Measurements from ENCODE around the gene AOPEP. TPM values are rescaled to one million over a fixed set of nuclear protein-coding genes. Genes with fewer than 3 reads are reported as not detected.

The AOPEP gene
- polyA plus RNA-seq, 2 of the 4 experiments (the other 2 are of a cell fraction), result 226 to 266 TPM

DNA sequence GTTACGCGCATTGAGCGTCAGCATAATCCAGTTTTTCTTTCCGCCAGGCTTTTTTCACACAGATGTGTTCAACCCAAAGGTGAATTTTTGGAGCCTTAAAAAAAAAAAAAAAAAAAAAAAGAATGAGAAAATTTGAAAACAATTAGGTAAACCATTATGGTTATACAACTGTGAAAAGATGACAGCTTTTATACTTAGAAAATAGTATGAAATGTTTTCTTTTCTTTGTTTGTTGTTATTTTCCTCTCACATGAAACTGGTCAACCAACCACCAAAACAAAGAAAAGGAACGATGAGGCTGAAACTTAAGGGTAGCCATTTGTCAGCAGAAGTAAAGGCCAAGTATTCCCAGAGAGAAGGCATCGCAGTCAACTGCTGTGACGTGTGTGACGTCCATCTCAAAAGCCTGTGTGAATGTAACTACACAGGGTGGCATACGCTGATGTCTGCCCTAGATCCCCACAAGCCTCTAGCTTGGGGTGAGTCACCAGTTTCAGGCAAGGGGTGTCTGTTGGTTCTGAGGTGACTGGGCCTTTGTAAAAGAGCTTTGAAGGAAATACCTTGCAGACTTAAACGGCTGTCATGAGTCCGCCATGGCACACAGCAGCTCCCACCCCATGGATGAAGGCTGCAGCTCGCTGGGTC, 182.9 kb downstream of the AOPEP start (continued):
- TF ChIP-seq, protein P1, sequence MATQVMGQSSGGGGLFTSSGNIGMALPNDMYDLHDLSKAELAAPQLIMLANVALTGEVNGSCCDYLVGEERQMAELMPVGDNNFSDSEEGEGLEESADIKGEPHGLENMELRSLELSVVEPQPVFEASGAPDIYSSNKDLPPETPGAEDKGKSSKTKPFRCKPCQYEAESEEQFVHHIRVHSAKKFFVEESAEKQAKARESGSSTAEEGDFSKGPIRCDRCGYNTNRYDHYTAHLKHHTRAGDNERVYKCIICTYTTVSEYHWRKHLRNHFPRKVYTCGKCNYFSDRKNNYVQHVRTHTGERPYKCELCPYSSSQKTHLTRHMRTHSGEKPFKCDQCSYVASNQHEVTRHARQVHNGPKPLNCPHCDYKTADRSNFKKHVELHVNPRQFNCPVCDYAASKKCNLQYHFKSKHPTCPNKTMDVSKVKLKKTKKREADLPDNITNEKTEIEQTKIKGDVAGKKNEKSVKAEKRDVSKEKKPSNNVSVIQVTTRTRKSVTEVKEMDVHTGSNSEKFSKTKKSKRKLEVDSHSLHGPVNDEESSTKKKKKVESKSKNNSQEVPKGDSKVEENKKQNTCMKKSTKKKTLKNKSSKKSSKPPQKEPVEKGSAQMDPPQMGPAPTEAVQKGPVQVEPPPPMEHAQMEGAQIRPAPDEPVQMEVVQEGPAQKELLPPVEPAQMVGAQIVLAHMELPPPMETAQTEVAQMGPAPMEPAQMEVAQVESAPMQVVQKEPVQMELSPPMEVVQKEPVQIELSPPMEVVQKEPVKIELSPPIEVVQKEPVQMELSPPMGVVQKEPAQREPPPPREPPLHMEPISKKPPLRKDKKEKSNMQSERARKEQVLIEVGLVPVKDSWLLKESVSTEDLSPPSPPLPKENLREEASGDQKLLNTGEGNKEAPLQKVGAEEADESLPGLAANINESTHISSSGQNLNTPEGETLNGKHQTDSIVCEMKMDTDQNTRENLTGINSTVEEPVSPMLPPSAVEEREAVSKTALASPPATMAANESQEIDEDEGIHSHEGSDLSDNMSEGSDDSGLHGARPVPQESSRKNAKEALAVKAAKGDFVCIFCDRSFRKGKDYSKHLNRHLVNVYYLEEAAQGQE (IDR thresholded peaks at IDR 0.05), result no peak
- no peak for TF ChIP-seq CHD4 (IDR thresholded peaks at IDR 0.05; ENCODE audit: borderline replicate concordance)
- TF ChIP-seq SMC3 (IDR thresholded peaks at IDR 0.05), result no peak; the same call in 2 of the 3 replicates
- no peak; the same call in 1 of the 2 replicates for TF ChIP-seq FOSB (CRISPR knock-in tag; IDR thresholded peaks at IDR 0.05)
- TF ChIP-seq, protein P2, sequence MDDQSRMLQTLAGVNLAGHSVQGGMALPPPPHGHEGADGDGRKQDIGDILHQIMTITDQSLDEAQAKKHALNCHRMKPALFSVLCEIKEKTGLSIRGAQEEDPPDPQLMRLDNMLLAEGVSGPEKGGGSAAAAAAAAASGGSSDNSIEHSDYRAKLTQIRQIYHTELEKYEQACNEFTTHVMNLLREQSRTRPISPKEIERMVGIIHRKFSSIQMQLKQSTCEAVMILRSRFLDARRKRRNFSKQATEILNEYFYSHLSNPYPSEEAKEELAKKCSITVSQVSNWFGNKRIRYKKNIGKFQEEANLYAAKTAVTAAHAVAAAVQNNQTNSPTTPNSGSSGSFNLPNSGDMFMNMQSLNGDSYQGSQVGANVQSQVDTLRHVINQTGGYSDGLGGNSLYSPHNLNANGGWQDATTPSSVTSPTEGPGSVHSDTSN (IDR thresholded peaks at IDR 0.05), result no peak
- TF ChIP-seq TFCP2L1 (CRISPR knock-in tag; IDR thresholded peaks at IDR 0.05), result peak; percentile 82; the same call in 1 of the 2 replicates
- TF ChIP-seq ESRRA (IDR thresholded peaks at IDR 0.05; ENCODE audit: borderline replicate concordance, low read length), result no peak
- TF ChIP-seq JUN (IDR thresholded peaks at IDR 0.05), result peak in 1 of 2 experiments; percentile 77; a peak in 3 of 5 replicates
- TF ChIP-seq, protein P3, sequence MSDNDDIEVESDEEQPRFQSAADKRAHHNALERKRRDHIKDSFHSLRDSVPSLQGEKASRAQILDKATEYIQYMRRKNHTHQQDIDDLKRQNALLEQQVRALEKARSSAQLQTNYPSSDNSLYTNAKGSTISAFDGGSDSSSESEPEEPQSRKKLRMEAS (IDR thresholded peaks at IDR 0.05), result no peak; the same call in 1 of the 2 replicates
- no peak for TF ChIP-seq SREBF2 (IDR thresholded peaks at IDR 0.05)
- TF ChIP-seq HEYL (CRISPR knock-in tag; IDR thresholded peaks at IDR 0.05), result 0 out of 2 replicates have a peak, but pooled peaks have one; percentile 29
- peak; percentile 81 for TF ChIP-seq HOXA7 (CRISPR knock-in tag; IDR thresholded peaks at IDR 0.05)
- peak; percentile 28 for TF ChIP-seq FOXS1 (CRISPR knock-in tag; IDR thresholded peaks at IDR 0.05)
- TF ChIP-seq KDM1A (IDR thresholded peaks at IDR 0.05; ENCODE audit: low read depth), result no peak
- TF ChIP-seq HOXB13 (CRISPR knock-in tag; IDR thresholded peaks at IDR 0.05; ENCODE audit: low read depth), result peak; percentile 96
- TF ChIP-seq MAZ (IDR thresholded peaks at IDR 0.05; ENCODE audit: borderline replicate concordance, low read depth, low read length), result no peak
- TF ChIP-seq MYC (IDR thresholded peaks at IDR 0.05; ENCODE audit: borderline replicate concordance, low read length), result no peak
- TF ChIP-seq MAFK (IDR thresholded peaks at IDR 0.05; ENCODE audit: partially characterized antibody), result peak; percentile 1
- TF ChIP-seq, protein P4, sequence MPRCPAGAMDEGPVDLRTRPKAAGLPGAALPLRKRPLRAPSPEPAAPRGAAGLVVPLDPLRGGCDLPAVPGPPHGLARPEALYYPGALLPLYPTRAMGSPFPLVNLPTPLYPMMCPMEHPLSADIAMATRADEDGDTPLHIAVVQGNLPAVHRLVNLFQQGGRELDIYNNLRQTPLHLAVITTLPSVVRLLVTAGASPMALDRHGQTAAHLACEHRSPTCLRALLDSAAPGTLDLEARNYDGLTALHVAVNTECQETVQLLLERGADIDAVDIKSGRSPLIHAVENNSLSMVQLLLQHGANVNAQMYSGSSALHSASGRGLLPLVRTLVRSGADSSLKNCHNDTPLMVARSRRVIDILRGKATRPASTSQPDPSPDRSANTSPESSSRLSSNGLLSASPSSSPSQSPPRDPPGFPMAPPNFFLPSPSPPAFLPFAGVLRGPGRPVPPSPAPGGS (IDR thresholded peaks at IDR 0.05), result 0 out of 3 replicates have a peak, but pooled peaks have one; percentile 2
- TF ChIP-seq, protein P5, sequence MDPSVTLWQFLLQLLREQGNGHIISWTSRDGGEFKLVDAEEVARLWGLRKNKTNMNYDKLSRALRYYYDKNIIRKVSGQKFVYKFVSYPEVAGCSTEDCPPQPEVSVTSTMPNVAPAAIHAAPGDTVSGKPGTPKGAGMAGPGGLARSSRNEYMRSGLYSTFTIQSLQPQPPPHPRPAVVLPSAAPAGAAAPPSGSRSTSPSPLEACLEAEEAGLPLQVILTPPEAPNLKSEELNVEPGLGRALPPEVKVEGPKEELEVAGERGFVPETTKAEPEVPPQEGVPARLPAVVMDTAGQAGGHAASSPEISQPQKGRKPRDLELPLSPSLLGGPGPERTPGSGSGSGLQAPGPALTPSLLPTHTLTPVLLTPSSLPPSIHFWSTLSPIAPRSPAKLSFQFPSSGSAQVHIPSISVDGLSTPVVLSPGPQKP (IDR thresholded peaks at IDR 0.05; ENCODE audit: low read depth, low read length), result no peak
- no peak for TF ChIP-seq BHLHE40 (IDR thresholded peaks at IDR 0.05; ENCODE audit: low read depth, low read length)
